Neural progenitor cell (in vitro differentiated cells): ENCODE data around the gene CT45A3.

Source experiments
- CTCF ChIP-seq: fragments of 200-600 bp; sonication (generic); IDR thresholded peaks from 2 replicates; pipeline ENCODE4 v1.5.1; 2017; ENCODE audit warnings: antibody characterized with exemption, mild to moderate bottlenecking
- EZH2 ChIP-seq: fragments of 200-600 bp; sonication (generic); IDR thresholded peaks from 2 replicates; pipeline ENCODE4 v1.6.1; 2017; ENCODE audit warnings: antibody characterized with exemption, mild to moderate bottlenecking, moderate library complexity
- EZH2phosphoT487 ChIP-seq: fragments of 200-600 bp; sonication (generic); IDR thresholded peaks from 2 replicates; pipeline ENCODE4 v1.6.1; 2017; ENCODE audit warnings: antibody characterized with exemption

- no peak for TF ChIP-seq EZH2phosphoT487
- TF ChIP-seq CTCF, result no peak
- TF ChIP-seq EZH2, result no peak
These were observed 54.2 kb downstream of the CT45A3 start for GRCh38 chrX:135713795-135714194.
